K562 (cell line): Measurements from ENCODE around the gene IDUA.

Experiments used
- DNMT1 ChIP-seq: fragments of 450-650 bp; IDR thresholded peaks from 2 replicates; pipeline ENCODE4 v1.6.1; 2016; ENCODE audit warnings: antibody characterized with exemption, mild to moderate bottlenecking
- ELF1 ChIP-seq: fragments of 200-800 bp; sonication (Bioruptor generic); IDR thresholded peaks from 2 replicates; pipeline ENCODE4 v1.6.1; 2016; ENCODE audit warnings: missing genetic modification characterization, missing compliant biosample characterization
- EP300 ChIP-seq: IDR thresholded peaks from 2 replicates; pipeline ENCODE4 v1.6.1; 2012; ENCODE audit warnings: low read length, improper control_type of control experiment
- MEF2A ChIP-seq: IDR thresholded peaks from 2 replicates; pipeline ENCODE4 v1.6.1; 2011; ENCODE audit warnings: low read depth, mild to moderate bottlenecking, low read length, moderate library complexity; ENCODE audit not compliant: control insufficient read depth
- MYBL2 ChIP-seq, 2 experiments: fragments of 450-650 bp in 1 of 2; sonication (generic) in 1 of 2; formaldehyde crosslinking in 1 of 2; IDR thresholded peaks; 2 replicates each; pipeline versions ENCODE4 v1.6.1 to v1.8.1; 2017 to 2022; ENCODE audit warnings: borderline replicate concordance in 1 of 2, inconsistent platforms in 1 of 2, low read depth in 1 of 2, mild to moderate bottlenecking in 1 of 2, missing genetic modification reagents in 1 of 2, moderate library complexity in 1 of 2
- NCOR1 ChIP-seq: fragments of 450-650 bp; IDR thresholded peaks from 2 replicates; pipeline ENCODE4 v1.6.1; 2016; ENCODE audit warnings: mild to moderate bottlenecking, moderate library complexity
- NONO ChIP-seq, 2 experiments: fragments of 200-400 bp in 1 of 2; fragments of 450-650 bp in 1 of 2; formaldehyde crosslinking in 1 of 2; IDR thresholded peaks; 2 replicates each; pipeline ENCODE4 v1.6.1; 2017; ENCODE audit warnings: low read depth in 2 of 2, mild to moderate bottlenecking in 2 of 2, moderate library complexity in 2 of 2, low read length in 1 of 2
- NRF1 ChIP-seq, 2 experiments: fragments of 450-650 bp; IDR thresholded peaks in 1 of 2; conservative IDR thresholded peaks in 1 of 2; 2 replicates each; pipeline ENCODE4 v1.6.1; 2014; ENCODE audit warnings: mild to moderate bottlenecking in 2 of 2
- PHF8 ChIP-seq: fragments of 200-600 bp; sonication (generic); IDR thresholded peaks from 2 replicates; pipeline ENCODE4 v1.6.1; 2012; ENCODE audit warnings: mixed run types, mild to moderate bottlenecking, inconsistent platforms, low read length, moderate library complexity, borderline replicate concordance
- POLR2G ChIP-seq: fragments of 200-400 bp; formaldehyde crosslinking; IDR thresholded peaks from 2 replicates; pipeline ENCODE4 v1.6.1; 2017; ENCODE audit warnings: low read depth, mild to moderate bottlenecking, antibody characterized with exemption, low read length, moderate library complexity
- TF ChIP-seq, protein P1 (sequence below): fragments of 250-450 bp; sonication (Bioruptor Pico); IDR thresholded peaks from 2 replicates; pipeline ENCODE4 v1.4.0; 2020; ENCODE audit warnings: mild to moderate bottlenecking
- TF ChIP-seq, protein P2 (sequence below), 3 experiments: IDR thresholded peaks in 2 of 3; conservative IDR thresholded peaks in 1 of 3; 2 replicates each; pipeline ENCODE4 v1.5.1; 2011 to 2012; ENCODE audit warnings: low read length in 3 of 3, mild to moderate bottlenecking in 3 of 3, control low read depth in 2 of 3, improper control_type of control experiment in 1 of 3, inconsistent platforms in 1 of 3, low read depth in 1 of 3, mixed read lengths in 1 of 3, moderate library complexity in 1 of 3; ENCODE audit not compliant: insufficient read depth in 2 of 3

DNA sequence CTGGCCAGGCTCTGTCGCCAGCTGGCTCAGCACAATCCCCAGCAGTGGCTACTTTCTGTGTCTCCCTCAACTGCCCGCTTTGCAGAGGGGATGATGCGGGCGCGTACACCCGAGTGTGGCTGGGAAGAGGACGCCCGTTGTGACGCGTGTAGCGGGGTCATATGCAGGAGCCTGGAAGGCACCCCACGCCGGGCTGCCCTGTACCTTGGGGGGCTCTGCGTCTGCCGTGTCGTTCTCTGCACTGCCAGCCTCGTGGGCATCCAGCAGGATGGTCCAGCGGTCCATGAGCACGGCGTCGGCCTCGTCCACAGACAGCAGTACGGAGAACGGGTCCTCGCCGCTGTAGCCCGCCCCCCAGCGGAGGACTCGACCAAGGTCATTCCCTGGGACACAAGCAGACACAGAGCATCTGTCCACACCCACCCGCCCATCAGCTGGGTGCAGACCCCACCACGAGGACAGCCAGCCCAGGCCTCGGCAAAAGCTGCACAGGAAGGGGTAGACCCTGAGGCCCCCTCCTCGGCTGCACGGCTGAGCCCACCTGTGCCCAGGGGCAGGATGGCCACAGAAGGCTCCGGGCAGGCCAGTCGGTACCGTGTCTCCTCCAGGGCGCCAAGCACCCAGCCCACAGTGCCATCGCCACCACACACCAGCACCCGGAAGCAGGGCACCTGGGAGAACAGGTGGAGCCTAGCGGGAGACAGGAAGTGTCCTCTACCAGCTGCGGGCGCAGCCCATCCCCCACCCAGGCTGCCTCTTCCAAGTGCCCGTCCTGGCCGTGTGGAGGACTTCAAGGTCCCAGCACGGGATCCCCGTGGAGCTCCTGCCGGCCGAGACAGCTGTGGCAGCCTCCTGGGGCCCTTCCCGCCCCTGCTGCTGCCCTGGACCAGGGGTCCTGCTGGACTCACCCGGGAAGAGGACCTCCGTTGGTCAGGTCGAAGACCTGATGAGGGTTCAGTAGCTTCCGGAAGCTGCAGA, 24.3 kb upstream of the IDUA start:
- TF ChIP-seq NCOR1 (no peak), DNMT1 (no peak), ELF1 (no peak), MYBL2 (IDR thresholded peaks at IDR 0.05; ENCODE audit: low read depth) (no peak), MYBL2 (CRISPR knock-in tag; IDR thresholded peaks at IDR 0.05; ENCODE audit: borderline replicate concordance) (no peak), POLR2G (peak; percentile 57), NONO (IDR thresholded peaks at IDR 0.05; ENCODE audit: low read depth in 2 of 2, low read length in 1 of 2) (no peak), PHF8 (no peak), NRF1 (conservative IDR thresholded peaks at IDR 0.05 in 1 of 2, IDR thresholded peaks at IDR 0.05 in 1 of 2) (no peak), MEF2A (no peak), EP300 (no peak)
- TF ChIP-seq, protein P1, sequence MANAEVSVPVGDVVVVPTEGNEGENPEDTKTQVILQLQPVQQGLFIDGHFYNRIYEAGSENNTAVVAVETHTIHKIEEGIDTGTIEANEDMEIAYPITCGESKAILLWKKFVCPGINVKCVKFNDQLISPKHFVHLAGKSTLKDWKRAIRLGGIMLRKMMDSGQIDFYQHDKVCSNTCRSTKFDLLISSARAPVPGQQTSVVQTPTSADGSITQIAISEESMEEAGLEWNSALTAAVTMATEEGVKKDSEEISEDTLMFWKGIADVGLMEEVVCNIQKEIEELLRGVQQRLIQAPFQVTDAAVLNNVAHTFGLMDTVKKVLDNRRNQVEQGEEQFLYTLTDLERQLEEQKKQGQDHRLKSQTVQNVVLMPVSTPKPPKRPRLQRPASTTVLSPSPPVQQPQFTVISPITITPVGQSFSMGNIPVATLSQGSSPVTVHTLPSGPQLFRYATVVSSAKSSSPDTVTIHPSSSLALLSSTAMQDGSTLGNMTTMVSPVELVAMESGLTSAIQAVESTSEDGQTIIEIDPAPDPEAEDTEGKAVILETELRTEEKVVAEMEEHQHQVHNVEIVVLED (CRISPR knock-in tag), result no peak
- TF ChIP-seq, protein P2, sequence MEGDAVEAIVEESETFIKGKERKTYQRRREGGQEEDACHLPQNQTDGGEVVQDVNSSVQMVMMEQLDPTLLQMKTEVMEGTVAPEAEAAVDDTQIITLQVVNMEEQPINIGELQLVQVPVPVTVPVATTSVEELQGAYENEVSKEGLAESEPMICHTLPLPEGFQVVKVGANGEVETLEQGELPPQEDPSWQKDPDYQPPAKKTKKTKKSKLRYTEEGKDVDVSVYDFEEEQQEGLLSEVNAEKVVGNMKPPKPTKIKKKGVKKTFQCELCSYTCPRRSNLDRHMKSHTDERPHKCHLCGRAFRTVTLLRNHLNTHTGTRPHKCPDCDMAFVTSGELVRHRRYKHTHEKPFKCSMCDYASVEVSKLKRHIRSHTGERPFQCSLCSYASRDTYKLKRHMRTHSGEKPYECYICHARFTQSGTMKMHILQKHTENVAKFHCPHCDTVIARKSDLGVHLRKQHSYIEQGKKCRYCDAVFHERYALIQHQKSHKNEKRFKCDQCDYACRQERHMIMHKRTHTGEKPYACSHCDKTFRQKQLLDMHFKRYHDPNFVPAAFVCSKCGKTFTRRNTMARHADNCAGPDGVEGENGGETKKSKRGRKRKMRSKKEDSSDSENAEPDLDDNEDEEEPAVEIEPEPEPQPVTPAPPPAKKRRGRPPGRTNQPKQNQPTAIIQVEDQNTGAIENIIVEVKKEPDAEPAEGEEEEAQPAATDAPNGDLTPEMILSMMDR (IDR thresholded peaks at IDR 0.05 in 2 of 3, conservative IDR thresholded peaks at IDR 0.05 in 1 of 3; ENCODE audit: insufficient read depth in 2 of 3, low read depth in 1 of 3, low read length in 3 of 3), result no peak
